K562 (cell line): Measurements from ENCODE around the gene TMC4. TPM values are rescaled to one million over a fixed set of nuclear protein-coding genes. Genes with fewer than 3 reads are reported as not detected.

Experiments
- ATF3 ChIP-seq, 2 experiments: fragments of 450-650 bp in 1 of 2; sonication (generic) in 1 of 2; formaldehyde crosslinking in 1 of 2; IDR thresholded peaks in 1 of 2; conservative IDR thresholded peaks in 1 of 2; 2 replicates each; pipeline versions ENCODE4 v1.6.1 to v1.8.1; 2016 to 2023; ENCODE audit warnings: mild to moderate bottlenecking in 2 of 2, moderate library complexity in 2 of 2, inconsistent platforms in 1 of 2, missing genetic modification reagents in 1 of 2
- C11orf30 ChIP-seq: fragments of 450-650 bp; IDR thresholded peaks from 2 replicates; pipeline ENCODE4 v1.6.1; 2016; ENCODE audit warnings: low read depth, mild to moderate bottlenecking
- CAMTA2 ChIP-seq: fragments of 250-450 bp; sonication (Bioruptor Pico); conservative IDR thresholded peaks from 2 replicates; pipeline ENCODE4 v1.5.1; 2022
- DEAF1 ChIP-seq: fragments of 450-650 bp; formaldehyde crosslinking; IDR thresholded peaks from 2 replicates; pipeline ENCODE4 v1.4.0; 2020; ENCODE audit warnings: mild to moderate bottlenecking, moderate library complexity
- JUND ChIP-seq, 2 experiments: IDR thresholded peaks; 2 replicates in 1 of 2; 3 replicates in 1 of 2; pipeline ENCODE4 v1.6.1; 2011; ENCODE audit warnings: borderline replicate concordance in 2 of 2, low read depth in 2 of 2, low read length in 2 of 2, improper control_type of control experiment in 1 of 2, missing biosample characterization in 1 of 2, missing genetic modification characterization in 1 of 2, missing genetic modification reagents in 1 of 2
- KDM1A ChIP-seq, 2 experiments: fragments of 450-650 bp; IDR thresholded peaks; 2 replicates each; pipeline ENCODE4 v1.6.1; 2016; ENCODE audit warnings: mild to moderate bottlenecking in 2 of 2
- MAFF ChIP-seq: IDR thresholded peaks from 2 replicates; pipeline ENCODE4 v1.6.1; 2012; ENCODE audit warnings: low read length, improper control_type of control experiment
- MAZ ChIP-seq, 2 experiments: fragments of 450-650 bp in 1 of 2; sonication (generic) in 1 of 2; formaldehyde crosslinking; IDR thresholded peaks in 1 of 2; conservative IDR thresholded peaks in 1 of 2; 2 replicates each; pipeline versions ENCODE4 v1.4.0 to v1.5.0; 2020; ENCODE audit warnings: mild to moderate bottlenecking in 1 of 2, missing genetic modification reagents in 1 of 2
- PHB ChIP-seq: fragments of 250-450 bp; sonication (Bioruptor Pico); IDR thresholded peaks from 2 replicates; pipeline ENCODE4 v1.5.0; 2021
- SMARCB1 ChIP-seq: IDR thresholded peaks from 2 replicates; pipeline ENCODE4 v1.6.1; 2011; ENCODE audit warnings: improper control_type of control experiment, low read depth; ENCODE audit not compliant: insufficient read length
- SREBF2 ChIP-seq: sonication (generic); formaldehyde crosslinking; IDR thresholded peaks from 2 replicates; pipeline ENCODE4 v1.4.0; 2020; ENCODE audit warnings: mild to moderate bottlenecking, missing genetic modification reagents
- STAT6 ChIP-seq: sonication (generic); formaldehyde crosslinking; IDR thresholded peaks from 2 replicates; pipeline ENCODE4 v1.8.1; 2023; ENCODE audit warnings: mild to moderate bottlenecking, missing genetic modification reagents
- TCF15 ChIP-seq: fragments of 250-450 bp; sonication (Bioruptor Pico); IDR thresholded peaks from 2 replicates; pipeline ENCODE4 v1.8.0; 2022; ENCODE audit warnings: moderate library complexity, mild to moderate bottlenecking, inconsistent platforms
- TFAP4 ChIP-seq: sonication (generic); formaldehyde crosslinking; IDR thresholded peaks from 2 replicates; pipeline ENCODE4 v1.8.0; 2022; ENCODE audit warnings: missing genetic modification reagents, mild to moderate bottlenecking, moderate library complexity, borderline replicate concordance
- ZBTB7A ChIP-seq: IDR thresholded peaks from 2 replicates; pipeline ENCODE4 v1.6.1; 2011; ENCODE audit warnings: low read depth, mild to moderate bottlenecking, low read length, moderate library complexity, borderline replicate concordance; ENCODE audit not compliant: control insufficient read depth
- ZNF143 ChIP-seq: sonication (generic); formaldehyde crosslinking; IDR thresholded peaks from 2 replicates; pipeline ENCODE4 v1.9.0; 2022; ENCODE audit warnings: mild to moderate bottlenecking, missing genetic modification reagents
- ZNF253 ChIP-seq: fragments of 250-450 bp; sonication (Bioruptor Pico); conservative IDR thresholded peaks from 2 replicates; pipeline ENCODE4 v1.6.1; 2021; ENCODE audit warnings: mild to moderate bottlenecking
- ZNF507 ChIP-seq: conservative IDR thresholded peaks from 2 replicates; pipeline ENCODE4 v1.6.1; 2017; ENCODE audit warnings: missing genetic modification characterization, missing compliant biosample characterization
- ZNF717 ChIP-seq: fragments of 250-450 bp; sonication (Bioruptor Pico); IDR thresholded peaks from 2 replicates; pipeline ENCODE4 v1.5.0; 2021
- polyA plus RNA-seq, 8 experiments: library from polyadenylated mRNA; depleted of rRNA in 4 of 8; stranded (reverse) in 5 of 8; unstranded in 3 of 8; fragments of >200 nt; fragmentation: Nextera tagmentation in 2 of 8; fragmentation: Illumina TruSeq in 1 of 8; extraction: Ambion mirVana in 2 of 8; extraction: Trizol in 1 of 8; gene quantifications; 2 replicates each; pipeline versions ENCODE4 v1.2.1 to v1.2.3, GENCODE V29; 2011 to 2014; ENCODE audit warnings: inconsistent platforms in 1 of 8, missing spikeins in 1 of 8
- total RNA-seq, 7 experiments: library from RNA; depleted of rRNA in 6 of 7; stranded (reverse); fragments of >200 nt in 6 of 7; fragmentation: Illumina TruSeq in 2 of 7; extraction: Trizol in 2 of 7; gene quantifications; 2 replicates each; pipeline versions ENCODE4 v1.2.1 to v1.2.3, GENCODE V29; 2011 to 2021; ENCODE audit warnings: low replicate concordance in 1 of 7

TMC4 gene
- total and polyA plus RNA-seq, 9 of the 15 experiments (the other 6 are each of a cell fraction or from before 2014, with no cell fraction given): 0.12 to 0.79 (median 0.36) TPM; not detected in 2

GRCh38 chr19:54209811-54210494 lies 37.0 kb upstream of the TMC4 start (continued):
- no peak; the same call in 1 of the 2 replicates for TF ChIP-seq ZNF143
- no peak for TF ChIP-seq TCF15
- no peak for TF ChIP-seq CAMTA2 (CRISPR knock-in tag)
- no peak for TF ChIP-seq PHB (CRISPR knock-in tag)
- TF ChIP-seq TFAP4 (CRISPR knock-in tag): peak; percentile 47; the same call in 1 of the 2 replicates
- TF ChIP-seq SREBF2 (CRISPR knock-in tag): no peak
- peak; percentile 61; the same call in 1 of the 2 replicates for TF ChIP-seq ATF3 (IDR thresholded peaks at IDR 0.05)
- TF ChIP-seq ATF3 (CRISPR knock-in tag; conservative IDR thresholded peaks at IDR 0.05): no peak; the same call in 1 of the 2 replicates
- TF ChIP-seq ZNF507: no peak
- TF ChIP-seq DEAF1 (CRISPR knock-in tag): no peak
- TF ChIP-seq JUND (IDR thresholded peaks at IDR 0.05; ENCODE audit: borderline replicate concordance, low read depth, low read length): peak; percentile 83
- TF ChIP-seq JUND (tag; IDR thresholded peaks at IDR 0.05; ENCODE audit: borderline replicate concordance, low read depth, low read length): peak; percentile 78; the same call in 2 of the 3 replicates
- no peak for TF ChIP-seq STAT6 (CRISPR knock-in tag)
- TF ChIP-seq ZBTB7A: no peak; the same call in 1 of the 2 replicates
- no peak for TF ChIP-seq C11orf30
- peak; percentile 23 to 52; a peak in 1 of 4 replicates for TF ChIP-seq MAZ (CRISPR knock-in tag; conservative IDR thresholded peaks at IDR 0.05 in 1 of 2, IDR thresholded peaks at IDR 0.05 in 1 of 2)
- peak in 1 of 2 experiments; percentile 56; a peak in 3 of 4 replicates for TF ChIP-seq KDM1A (IDR thresholded peaks at IDR 0.05)
- TF ChIP-seq ZNF253 (CRISPR knock-in tag): no peak
- TF ChIP-seq MAFF: peak; percentile 25; the same call in 1 of the 2 replicates
- TF ChIP-seq SMARCB1: no peak
- TF ChIP-seq ZNF717 (CRISPR knock-in tag): no peak
